K562 (cell line): Measurements from ENCODE around the gene DEPDC4. TPM values are rescaled to one million over a fixed set of nuclear protein-coding genes. Genes with fewer than 3 reads are reported as not detected.

Experiments
- ATAC-seq: fragments of 200-7000 bp; cut with Tn5 transposase; 3 replicates; pipeline ENCODE4 v1.9.1; 2020; ENCODE audit warnings: moderate library complexity
- BruUV-seq: library from RNA; stranded (reverse); fragments of 400-500 nt; replicated peaks from 2 replicates; lab custom pipeline; 2021; lab: Mats Ljungman, UMichigan
- CTCF ChIA-PET: fragments of 300-600 bp; formaldehyde crosslinking; extraction: SDS; loops from one replicate; lab custom pipeline; 2021; ENCODE audit warnings: low intra/inter-chr PET ratio; lab: Yijun Ruan, JAX
- POLR2A ChIA-PET: fragments of 300-600, 350-650 bp; sonication (Branson Sonifier 250); formaldehyde crosslinking; extraction: SDS; loops from one replicate; lab custom pipeline; 2021; ENCODE audit warnings: antibody characterized with exemption, inconsistent platforms; lab: Yijun Ruan, JAX
- DNase-seq, 4 experiments: peaks; one replicate each; pipeline versions ENCODE4 v3.0.0 to v3.0.0-alpha.2; 2011 to 2018; ENCODE audit warnings: low spot score in 3 of 4, mixed read lengths in 3 of 4; ENCODE audit errors: extremely low read depth in 1 of 4
- FAIRE-seq: peaks from 2 replicates; lab custom pipeline; 2011; peaks lifted over from hg19 to GRCh38; lab: Jason Lieb, UNC
- H2AFZ ChIP-seq: 2 replicates; pipeline ENCODE4 v1.6.0; 2011; ENCODE audit warnings: low read depth, low read length, control low read depth, inconsistent platforms
- H3K27ac ChIP-seq: fragments of 200-600 bp; 3 replicates; pipeline ENCODE4 v1.8.0; 2011; ENCODE audit warnings: low read depth, mild to moderate bottlenecking, control low read depth, inconsistent platforms, low read length, moderate library complexity, mixed read lengths; ENCODE audit errors: extremely low read depth
- H3K27me3 ChIP-seq, 2 experiments: fragments of 300-600 bp in 1 of 2; 2 replicates in 1 of 2; 3 replicates in 1 of 2; pipeline versions ENCODE4 v1.6.0 to v1.8.0; 2011; ENCODE audit warnings: inconsistent platforms in 2 of 2, low read length in 2 of 2, mild to moderate bottlenecking in 1 of 2, mixed read lengths in 1 of 2, moderate library complexity in 1 of 2; ENCODE audit not compliant: control insufficient read depth in 2 of 2, insufficient read depth in 2 of 2
- H3K36me3 ChIP-seq: fragments of 300-600 bp; 3 replicates; pipeline ENCODE4 v1.8.0; 2011; ENCODE audit warnings: mild to moderate bottlenecking, low read length, inconsistent platforms; ENCODE audit not compliant: control insufficient read depth, insufficient read depth
- H3K4me1 ChIP-seq, 2 experiments: fragments of 200-600 bp in 1 of 2; replicated peaks in 1 of 2; 2 replicates in 1 of 2; 3 replicates in 1 of 2; pipeline versions ENCODE4 v1.5.1 to v1.8.0; 2011; ENCODE audit warnings: inconsistent platforms in 2 of 2, low read length in 2 of 2, mild to moderate bottlenecking in 1 of 2, mixed read lengths in 1 of 2, moderate library complexity in 1 of 2; ENCODE audit not compliant: control insufficient read depth in 2 of 2, insufficient read depth in 2 of 2
- H3K4me2 ChIP-seq: 2 replicates; pipeline ENCODE4 v1.6.1; 2011; ENCODE audit warnings: low read length, control low read depth, inconsistent platforms, mixed read lengths; ENCODE audit not compliant: insufficient read depth
- H3K4me3 ChIP-seq: fragments of 200-600 bp; sonication (generic), shearing (Covaris generic); 2 replicates; pipeline ENCODE4 v1.5.1; 2016; ENCODE audit warnings: control low read depth, inconsistent platforms
- H3K79me2 ChIP-seq: fragments of 200-600 bp; 3 replicates; pipeline ENCODE4 v1.8.0; 2011; ENCODE audit warnings: low read length, inconsistent platforms; ENCODE audit not compliant: control insufficient read depth, insufficient read depth
- H3K9ac ChIP-seq, 2 experiments: 2 replicates each; pipeline versions ENCODE4 v1.6.0 to v1.6.1; 2011; ENCODE audit warnings: low read depth in 2 of 2, low read length in 2 of 2, control low read depth in 1 of 2, inconsistent platforms in 1 of 2, mild to moderate bottlenecking in 1 of 2, mixed read lengths in 1 of 2; ENCODE audit not compliant: insufficient read depth in 1 of 2
- H3K9me1 ChIP-seq: one replicate; pipeline ENCODE4 v1.6.0; 2011; ENCODE audit warnings: inconsistent platforms, mild to moderate bottlenecking, low read length, moderate library complexity; ENCODE audit not compliant: control insufficient read depth, insufficient read depth
- H3K9me3 ChIP-seq: replicated peaks from 2 replicates; pipeline ENCODE4 v1.5.1; 2011; ENCODE audit warnings: low read depth, low read length, inconsistent platforms; ENCODE audit not compliant: control insufficient read depth, insufficient read depth
- H4K20me1 ChIP-seq: replicated peaks from 2 replicates; pipeline ENCODE4 v1.6.1; 2011; ENCODE audit warnings: low read length, inconsistent platforms, mixed read lengths; ENCODE audit not compliant: control insufficient read depth, insufficient read depth
- CTCF ChIP-seq, 3 experiments: IDR thresholded peaks in 2 of 3; conservative IDR thresholded peaks in 1 of 3; 2 replicates each; pipeline ENCODE4 v1.5.1; 2011 to 2012; ENCODE audit warnings: low read length in 3 of 3, mild to moderate bottlenecking in 3 of 3, control low read depth in 2 of 3, improper control_type of control experiment in 1 of 3, inconsistent platforms in 1 of 3, low read depth in 1 of 3, mixed read lengths in 1 of 3, moderate library complexity in 1 of 3; ENCODE audit not compliant: insufficient read depth in 2 of 3
- EHMT2 ChIP-seq: fragments of 450-650 bp; IDR thresholded peaks from 2 replicates; pipeline ENCODE4 v1.6.1; 2018; ENCODE audit warnings: antibody characterized with exemption
- ELF4 ChIP-seq: fragments of 450-650 bp; formaldehyde crosslinking; IDR thresholded peaks from 2 replicates; pipeline ENCODE4 v1.4.0; 2022; ENCODE audit warnings: missing genetic modification characterization
- FOXA3 ChIP-seq, 2 experiments: fragments of 450-650 bp in 1 of 2; sonication (generic) in 1 of 2; formaldehyde crosslinking; IDR thresholded peaks in 1 of 2; conservative IDR thresholded peaks in 1 of 2; 2 replicates each; pipeline versions ENCODE4 v1.4.0 to v1.8.0; 2020 to 2022; ENCODE audit warnings: mild to moderate bottlenecking in 2 of 2, missing genetic modification reagents in 1 of 2
- IRF2 ChIP-seq: sonication (generic); formaldehyde crosslinking; IDR thresholded peaks from 2 replicates; pipeline ENCODE4 v1.8.1; 2022; ENCODE audit warnings: mild to moderate bottlenecking, missing genetic modification reagents
- LCOR ChIP-seq: sonication (generic); formaldehyde crosslinking; IDR thresholded peaks from 2 replicates; pipeline ENCODE4 v1.8.0; 2022; ENCODE audit warnings: mild to moderate bottlenecking, missing genetic modification reagents
- MIER1 ChIP-seq: fragments of 450-650 bp; IDR thresholded peaks from 2 replicates; pipeline ENCODE4 v1.6.1; 2016; ENCODE audit warnings: antibody characterized with exemption, mild to moderate bottlenecking, low read depth
- PHF20 ChIP-seq: fragments of 450-650 bp; IDR thresholded peaks from 2 replicates; pipeline ENCODE4 v1.6.1; 2018; ENCODE audit not compliant: partially characterized antibody
- SAFB ChIP-seq: fragments of 200-400 bp; formaldehyde crosslinking; IDR thresholded peaks from 2 replicates; pipeline ENCODE4 v1.6.1; 2017; ENCODE audit warnings: low read depth, low read length, borderline replicate concordance
- TCF7 ChIP-seq: sonication (generic); IDR thresholded peaks from 2 replicates; pipeline ENCODE4 v1.6.1; 2016; ENCODE audit warnings: antibody characterized with exemption, borderline replicate concordance
- TRIM28 ChIP-seq: fragments of 450-650 bp; IDR thresholded peaks from 2 replicates; pipeline ENCODE4 v1.6.1; 2017
- ZC3H4 ChIP-seq: sonication (generic); formaldehyde crosslinking; IDR thresholded peaks from 2 replicates; pipeline ENCODE4 v1.9.0; 2021; ENCODE audit warnings: missing genetic modification reagents, borderline replicate concordance
- ZKSCAN8 ChIP-seq: fragments of 200-800 bp; sonication (Bioruptor generic); IDR thresholded peaks from 2 replicates; pipeline ENCODE4 v1.6.1; 2016; ENCODE audit warnings: missing genetic modification characterization, missing compliant biosample characterization
- ZNF140 ChIP-seq: fragments of 250-450 bp; sonication (Bioruptor Pico); IDR thresholded peaks from 2 replicates; pipeline ENCODE4 v1.8.0; 2021; ENCODE audit warnings: moderate library complexity, mild to moderate bottlenecking, inconsistent platforms
- ZNF146 ChIP-seq: IDR thresholded peaks from one replicate; pipeline ENCODE4 v1.6.1; 2018; ENCODE audit warnings: missing compliant biosample characterization; ENCODE audit not compliant: unreplicated experiment
- WGBS: fragments of 100-300 bp; shearing (Covaris generic); methylation state at CpG from one replicate; pipeline ENCODE4 v1.1.6; 2016; ENCODE audit warnings: low coverage, mixed read lengths; ENCODE audit not compliant: insufficient coverage; ENCODE audit errors: missing lambda C conversion rate; 5-methylcytosine and 5-hydroxymethylcytosine counted together
- in situ Hi-C: fragments of 300-500 bp; cut with MboI; formaldehyde crosslinking; loops from 4 replicates; pipeline ENCODE4 v1.15.0; 2018; ENCODE audit warnings: inconsistent platforms, mixed read lengths
- intact Hi-C: fragments of 100-400 bp; cut with micrococcal nuclease; formaldehyde crosslinking; loops from 2 replicates; pipeline ENCODE4 v1.14.2; 2022
- polyA plus RNA-seq, 8 experiments: library from polyadenylated mRNA; depleted of rRNA in 4 of 8; stranded (reverse) in 5 of 8; unstranded in 3 of 8; fragments of >200 nt; fragmentation: Nextera tagmentation in 2 of 8; fragmentation: Illumina TruSeq in 1 of 8; extraction: Ambion mirVana in 2 of 8; extraction: Trizol in 1 of 8; gene quantifications; 2 replicates each; pipeline versions ENCODE4 v1.2.1 to v1.2.3, GENCODE V29; 2011 to 2014; ENCODE audit warnings: inconsistent platforms in 1 of 8, missing spikeins in 1 of 8
- total RNA-seq, 7 experiments: library from RNA; depleted of rRNA in 6 of 7; stranded (reverse); fragments of >200 nt in 6 of 7; fragmentation: Illumina TruSeq in 2 of 7; extraction: Trizol in 2 of 7; gene quantifications; 2 replicates each; pipeline versions ENCODE4 v1.2.1 to v1.2.3, GENCODE V29; 2011 to 2021; ENCODE audit warnings: low replicate concordance in 1 of 7

Gene DEPDC4
- total and polyA plus RNA-seq, 9 of the 15 experiments (the other 6 are each of a cell fraction or from before 2014, with no cell fraction given), result 3.6 to 13.2 (median 7.4) TPM

- WGBS, result 94% methylated on average over 2 of the region's 2 CpGs
- Histone ChIP-seq H3K36me3 (peaks cover 89% of the 10 kb centered on the region), H2AFZ (no peak overlapping the region), H4K20me1 (no peaks in the 10 kb centered on the region), H3K27ac (no peak overlapping the region)
- FAIRE-seq (no peak), DNase-seq (no peak)
- no peak for TF ChIP-seq TCF7
- no peak for TF ChIP-seq LCOR (CRISPR knock-in tag)
- no peak for TF ChIP-seq ZNF146 (CRISPR knock-in tag)
- TF ChIP-seq EHMT2, result no peak
- no peak for TF ChIP-seq SAFB
- TF ChIP-seq IRF2 (CRISPR knock-in tag), result no peak
- no peak for TF ChIP-seq MIER1
- TF ChIP-seq ZKSCAN8 (CRISPR knock-in tag), result no peak
- no peak for TF ChIP-seq ZC3H4 (CRISPR knock-in tag)
- TF ChIP-seq CTCF (IDR thresholded peaks at IDR 0.05 in 2 of 3, conservative IDR thresholded peaks at IDR 0.05 in 1 of 3; ENCODE audit: insufficient read depth in 2 of 3, low read depth in 1 of 3, low read length in 3 of 3), result no peak
- TF ChIP-seq ELF4 (CRISPR knock-in tag), result no peak
- TF ChIP-seq TRIM28, result no peak
- TF ChIP-seq ZNF140 (CRISPR knock-in tag), result no peak
- no peak for TF ChIP-seq FOXA3 (CRISPR knock-in tag; conservative IDR thresholded peaks at IDR 0.05 in 1 of 2, IDR thresholded peaks at IDR 0.05 in 1 of 2)
- TF ChIP-seq PHF20, result no peak
- TF ChIP-seq, all 486 proteins: peak for 0
- no peak overlapping the region for H3K4me2 ChIP-seq
- H3K4me1 ChIP-seq, result no peaks in the 10 kb centered on the region
- POLR2A ChIA-PET, result interaction anchor here (0.7 to 1.2 kb wide), 4 partner anchors 9 to 137 kb away, joined by 3 to 4 read pairs (median 3); no protein-coding TSS in a partner anchor
- no TSS peak for BruUV-seq
- no peaks in the 10 kb centered on the region for H3K9me1 ChIP-seq
- no peak for ATAC-seq
- in situ Hi-C loops, result no loop called here
- no peaks in the 10 kb centered on the region for H3K27me3 ChIP-seq
- H3K9me3 ChIP-seq, result no peaks in the 10 kb centered on the region
- intact Hi-C loops, result no loop called here
- CTCF ChIA-PET, result no interaction called here
- no peaks in the 10 kb centered on the region for H3K79me2 ChIP-seq
- H3K9ac ChIP-seq, result no peak overlapping the region
- no peak overlapping the region for H3K4me3 ChIP-seq
Measured at GRCh38 chr12:100214518-100214917, 52.4 kb downstream of the DEPDC4 start.
